Left renal pelvis (tissue), 4 donors: ENCODE measurements around the gene TPI1. TPM values are rescaled to one million over a fixed set of nuclear protein-coding genes. Genes with fewer than 3 reads are reported as not detected.

Experiments used
- DNase-seq, 4 donors: peaks; one replicate each; pipeline ENCODE4 v3.0.0-alpha.2; 2013; ENCODE audit warnings: low read depth in 4 of 4, low spot score in 3 of 4
- polyA plus RNA-seq, 4 donors: library from polyadenylated mRNA; unstranded; fragments of 120-200 nt; gene quantifications; one replicate each; pipeline ENCODE4 v1.2.1, GENCODE V29; 2013; ENCODE audit not compliant: insufficient read length in 4 of 4

Gene TPI1
- polyA plus RNA-seq, 4 donors = 328 to 571 (median 548) TPM

- no peak for DNase-seq
These were observed 39.1 kb upstream of the TPI1 start, which contains the start of gene P3H3 for GRCh38 chr12:6827982-6828780. Gene P3H3, plus strand, starts transcription at chr12:6828407. Its CDS starts 34 bp downstream, at chr12:6828441.

GRCh38 chr12:6828781-6829535, 38.4 kb upstream of the TPI1 start:
- DNase-seq = no peak

- no peak for DNase-seq
These were observed 37.7 kb upstream of the TPI1 start for GRCh38 chr12:6829536-6830220.

GRCh38 chr12:6830286-6830890, 36.9 kb upstream of the TPI1 start:
- DNase-seq = no peak

DNA sequence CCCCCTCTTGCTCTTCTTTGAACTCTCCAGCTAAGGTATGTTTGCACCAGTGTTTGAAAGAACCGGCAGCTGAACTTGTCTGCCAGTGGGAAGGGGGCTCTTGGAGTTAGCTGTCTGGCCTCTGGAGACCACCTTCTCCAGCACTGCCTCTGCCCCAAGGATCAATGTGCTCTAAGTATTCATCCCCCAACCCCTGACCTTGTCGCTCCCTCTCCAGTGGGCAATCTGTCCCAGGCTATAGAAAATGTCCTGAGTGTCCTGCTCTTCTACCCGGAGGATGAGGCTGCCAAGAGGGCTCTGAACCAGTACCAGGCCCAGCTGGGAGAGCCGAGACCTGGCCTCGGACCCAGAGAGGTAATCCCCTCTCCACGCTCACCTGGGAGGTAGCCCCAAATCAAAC, 36.3 kb upstream of the TPI1 start:
- DNase-seq = no peak

DNA sequence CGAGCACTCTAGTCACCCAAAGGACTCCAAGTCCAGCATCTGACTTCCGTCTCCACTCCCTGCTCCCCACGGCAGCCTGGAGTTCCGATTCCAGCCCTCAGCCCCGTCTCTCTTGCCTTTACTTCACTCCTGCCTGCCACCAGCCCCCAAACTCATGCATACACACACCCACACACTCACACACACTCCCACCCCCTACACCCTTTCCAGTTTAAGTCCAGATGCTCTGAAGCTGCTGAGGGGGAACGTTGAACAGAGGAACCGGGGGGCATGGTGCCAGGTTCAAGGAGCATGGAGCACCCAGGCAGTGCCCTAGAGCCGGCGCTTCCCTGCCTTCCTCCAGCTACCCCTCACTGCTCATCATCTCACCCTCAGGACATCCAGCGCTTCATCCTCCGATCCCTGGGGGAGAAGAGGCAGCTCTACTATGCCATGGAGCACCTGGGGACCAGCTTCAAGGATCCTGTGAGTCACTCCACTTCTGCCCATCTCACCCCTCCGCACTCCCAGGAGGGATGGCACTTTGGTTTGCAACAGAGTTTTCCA, 35.8 kb upstream of the TPI1 start:
- no peak for DNase-seq

DNA sequence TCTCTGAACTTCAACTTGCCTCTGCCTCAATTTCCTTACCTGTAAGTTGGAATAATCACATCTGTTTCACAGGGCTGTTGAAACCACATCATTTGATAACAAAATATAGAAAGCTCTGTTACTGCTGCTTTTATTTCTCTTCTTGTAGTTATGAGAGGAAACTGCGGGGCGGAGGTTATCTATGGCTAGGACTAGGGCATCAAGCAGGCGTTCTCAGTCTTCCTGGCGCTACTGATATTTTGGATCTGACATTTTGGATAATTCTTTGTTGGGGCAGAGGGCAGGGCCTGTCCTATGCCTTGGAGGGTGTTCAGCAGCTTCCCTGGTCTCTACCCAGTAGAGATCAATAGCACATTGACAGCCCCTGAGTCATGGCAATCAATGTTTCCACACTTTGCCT, 35.2 kb upstream of the TPI1 start:
- DNase-seq = no peak

GRCh38 chr12:6833189-6833890, 34.0 kb upstream of the TPI1 start:
- no peak for DNase-seq

DNA sequence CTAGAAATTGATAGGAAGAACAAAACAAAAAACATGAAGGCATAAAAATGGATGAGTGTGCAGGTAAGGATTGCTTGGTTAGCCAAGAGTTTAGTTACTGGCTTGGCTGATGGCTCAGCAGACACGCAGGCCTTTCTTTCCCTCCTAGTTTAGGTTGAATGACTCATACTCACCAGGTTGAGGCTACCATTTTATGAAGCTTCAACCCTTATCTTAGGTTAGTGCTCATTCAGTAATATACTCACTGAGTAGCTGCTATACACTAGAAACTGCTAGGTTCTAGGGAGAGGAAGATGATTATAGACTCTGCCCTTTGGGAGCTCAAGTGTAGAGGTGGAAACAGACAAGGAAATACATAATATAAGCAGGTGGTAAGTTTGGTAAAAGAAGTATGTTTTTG, 33.1 kb upstream of the TPI1 start:
- no peak for DNase-seq

DNA sequence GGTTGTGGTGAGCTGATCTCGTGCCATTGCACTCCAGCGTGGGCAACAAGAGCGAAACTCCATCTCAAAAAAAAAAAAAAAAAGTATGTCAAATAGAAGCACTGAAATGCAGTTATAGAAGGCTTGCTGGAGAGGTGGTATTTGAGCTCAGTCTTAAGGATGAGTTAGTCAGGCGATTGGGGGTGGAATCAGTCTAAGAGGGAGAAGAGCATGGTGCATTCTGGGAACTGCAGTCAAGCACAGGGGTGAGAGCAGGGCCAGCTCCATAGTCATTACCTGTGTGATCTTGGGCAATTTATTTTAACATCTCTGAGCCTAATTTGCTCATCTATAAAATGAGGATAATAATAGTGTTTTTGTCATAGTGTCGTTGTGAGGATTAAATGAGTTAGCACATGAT, 32.5 kb upstream of the TPI1 start:
- no peak for DNase-seq

- DNase-seq = no peak
These were observed 30.5 kb upstream of the TPI1 start for GRCh38 chr12:6836851-6837250.

- DNase-seq = no peak
These were observed 29.8 kb upstream of the TPI1 start for GRCh38 chr12:6837370-6838060.

- no peak for DNase-seq
These were observed 28.5 kb upstream of the TPI1 start for GRCh38 chr12:6838854-6839253.

DNA sequence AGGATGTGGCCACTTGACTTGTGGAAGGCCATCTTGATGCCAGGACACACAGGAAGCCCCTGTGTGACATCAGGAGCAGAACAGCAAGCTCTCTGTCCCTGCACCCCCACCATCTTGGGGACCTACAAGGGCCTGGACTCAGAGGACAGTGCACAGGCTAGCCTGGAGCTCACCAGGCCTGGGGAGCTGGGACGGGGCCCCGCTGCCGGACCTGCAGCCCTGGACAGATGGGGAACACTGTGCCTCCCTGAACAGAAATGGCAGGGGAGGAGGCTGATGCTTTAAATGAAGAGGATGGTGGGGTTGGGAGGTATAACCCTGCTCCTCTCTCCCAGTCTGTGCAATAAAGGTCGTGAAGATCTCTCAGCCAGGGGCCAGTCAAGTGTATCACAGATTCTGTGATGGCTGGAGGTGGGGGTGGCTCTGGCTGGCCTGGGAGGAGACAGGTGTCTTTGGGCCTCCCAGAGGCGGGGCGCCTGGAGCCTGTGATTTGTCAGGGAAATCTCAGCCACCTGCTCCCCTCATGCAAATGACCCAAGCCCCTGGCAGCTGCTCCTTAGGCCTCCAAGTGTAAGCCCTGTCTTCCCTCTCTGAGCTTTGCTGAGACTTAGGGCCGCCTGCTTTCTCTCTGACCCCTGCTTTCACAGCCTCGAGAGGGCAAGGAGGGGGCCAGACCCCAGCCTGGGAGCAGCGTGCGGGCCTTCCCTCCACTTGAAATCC, 27.7 kb upstream of the TPI1 start:
- DNase-seq = no peak

DNA sequence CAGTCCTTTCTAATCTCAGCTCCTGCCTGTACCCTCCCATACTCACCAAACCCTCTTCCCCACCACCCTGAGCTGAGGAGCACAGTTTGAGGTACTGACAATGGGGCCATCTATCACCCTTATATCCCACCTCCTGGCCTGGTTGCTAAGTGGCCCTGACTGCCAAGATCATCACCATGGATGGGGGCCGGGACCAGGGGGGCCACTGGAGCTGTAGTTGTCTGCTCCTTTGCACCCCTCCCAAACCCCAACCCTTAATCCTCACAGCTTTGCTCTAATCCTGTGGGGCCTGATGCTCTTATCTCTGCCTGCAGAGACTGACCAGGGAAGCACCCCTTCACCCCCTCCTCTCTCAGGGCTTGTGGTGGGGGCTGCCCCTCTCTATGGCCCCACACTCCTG, 27.0 kb upstream of the TPI1 start:
- no peak for DNase-seq

DNA sequence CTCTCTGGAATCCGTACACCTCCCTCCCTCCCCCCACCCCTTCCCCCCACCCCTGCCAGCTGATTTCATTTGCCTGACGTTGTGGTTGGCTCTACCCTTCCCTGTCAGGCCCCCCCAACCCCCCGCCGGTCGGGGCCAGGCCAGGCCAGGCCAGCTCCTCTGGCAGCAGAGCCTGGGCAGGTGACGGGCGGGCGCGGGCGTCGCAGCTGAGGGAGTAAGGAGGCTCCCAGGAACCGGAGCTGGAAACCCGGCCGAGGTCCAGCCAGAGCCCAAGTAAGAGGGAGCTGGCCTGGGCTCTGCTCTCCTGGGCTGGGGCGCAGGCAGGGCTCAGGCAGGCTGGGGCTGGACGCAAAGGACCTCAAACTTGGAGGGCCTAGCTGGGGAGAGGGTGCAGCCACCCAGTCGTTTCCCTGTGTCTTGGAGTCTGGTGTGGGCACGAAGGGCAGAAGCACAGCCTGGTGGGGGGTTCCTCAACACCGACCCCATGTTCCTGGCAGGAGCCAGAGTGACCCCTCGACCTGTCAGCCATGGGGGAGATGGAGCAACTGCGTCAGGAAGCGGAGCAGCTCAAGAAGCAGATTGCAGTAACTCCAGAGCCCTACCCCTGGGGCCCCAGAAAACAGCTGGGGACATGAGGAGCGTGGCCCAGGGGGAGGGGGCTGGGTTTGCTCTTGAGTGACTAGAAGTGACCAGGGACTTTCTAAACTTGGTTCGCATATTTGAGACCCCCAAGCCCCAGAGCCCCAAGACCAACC, 26.4 kb upstream of the TPI1 start, which contains the start of gene GNB3:
TSS of gene GNB3 (plus strand) at position 165 of the 755 bp plus-strand sequence. CDS start at position 528, 363 bp downstream.
- no peak for DNase-seq

GRCh38 chr12:6842075-6842474, 25.3 kb upstream of the TPI1 start:
- no peak for DNase-seq
